T1000 (cell line): ENCODE data around the gene VOPP1.

Experiments used
- DNase-seq: peaks from one replicate; lab custom pipeline; 2025; ENCODE audit warnings: mixed read lengths; lab: John Stamatoyannopoulos, UW

The VOPP1 gene

GRCh38 chr7:55532150-55532917 lies 40.0 kb downstream of the VOPP1 start:
- DNase-seq = no peak

GRCh38 chr7:55531536-55531935 lies 40.8 kb downstream of the VOPP1 start:
- no peak for DNase-seq

- no peak for DNase-seq
Measured at GRCh38 chr7:55527307-55527706, 45.0 kb downstream of the VOPP1 start.

GRCh38 chr7:55526770-55527169 lies 45.5 kb downstream of the VOPP1 start:
- no peak for DNase-seq

DNA sequence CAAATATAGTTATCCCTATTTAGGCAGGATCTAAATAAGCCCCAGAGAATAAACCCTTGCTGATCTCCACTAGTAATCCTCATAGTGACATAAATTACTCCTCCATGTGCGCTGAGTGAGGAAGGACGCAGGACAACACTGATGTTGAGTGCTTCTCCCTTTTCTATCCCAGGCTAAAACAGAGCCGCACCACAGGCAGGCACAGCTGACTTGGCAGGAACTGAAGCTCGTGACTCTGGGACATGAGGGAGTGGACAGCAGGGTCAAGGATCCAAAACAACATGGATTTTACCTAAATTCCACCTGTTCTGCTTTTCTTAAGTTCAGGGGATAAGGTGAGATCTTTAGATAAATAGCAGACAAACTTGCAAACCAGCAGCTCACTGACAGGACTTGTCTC lies 46.0 kb downstream of the VOPP1 start:
- no peak for DNase-seq

- DNase-seq = no peak
Measured at GRCh38 chr7:55524558-55525310, 47.6 kb downstream of the VOPP1 start.

DNA sequence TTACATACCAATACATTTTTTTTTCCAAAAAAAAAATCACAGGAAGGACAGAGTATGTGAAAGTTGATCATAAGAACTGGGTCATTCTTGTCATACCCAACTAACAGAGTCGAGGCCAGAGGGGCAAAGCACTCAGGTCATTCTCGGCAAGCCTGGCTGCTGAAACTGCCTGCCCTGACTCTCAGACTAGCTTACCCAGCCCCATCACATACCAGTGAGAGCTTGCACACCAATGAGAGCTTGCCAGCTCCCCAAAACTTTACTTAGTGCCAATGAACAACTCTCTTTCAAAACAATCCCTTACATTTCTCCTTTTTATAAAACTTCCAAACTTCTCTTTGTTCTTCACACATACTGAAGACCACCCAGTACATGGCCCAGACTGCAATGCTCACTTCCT lies 48.9 kb downstream of the VOPP1 start:
- DNase-seq = no peak

DNA sequence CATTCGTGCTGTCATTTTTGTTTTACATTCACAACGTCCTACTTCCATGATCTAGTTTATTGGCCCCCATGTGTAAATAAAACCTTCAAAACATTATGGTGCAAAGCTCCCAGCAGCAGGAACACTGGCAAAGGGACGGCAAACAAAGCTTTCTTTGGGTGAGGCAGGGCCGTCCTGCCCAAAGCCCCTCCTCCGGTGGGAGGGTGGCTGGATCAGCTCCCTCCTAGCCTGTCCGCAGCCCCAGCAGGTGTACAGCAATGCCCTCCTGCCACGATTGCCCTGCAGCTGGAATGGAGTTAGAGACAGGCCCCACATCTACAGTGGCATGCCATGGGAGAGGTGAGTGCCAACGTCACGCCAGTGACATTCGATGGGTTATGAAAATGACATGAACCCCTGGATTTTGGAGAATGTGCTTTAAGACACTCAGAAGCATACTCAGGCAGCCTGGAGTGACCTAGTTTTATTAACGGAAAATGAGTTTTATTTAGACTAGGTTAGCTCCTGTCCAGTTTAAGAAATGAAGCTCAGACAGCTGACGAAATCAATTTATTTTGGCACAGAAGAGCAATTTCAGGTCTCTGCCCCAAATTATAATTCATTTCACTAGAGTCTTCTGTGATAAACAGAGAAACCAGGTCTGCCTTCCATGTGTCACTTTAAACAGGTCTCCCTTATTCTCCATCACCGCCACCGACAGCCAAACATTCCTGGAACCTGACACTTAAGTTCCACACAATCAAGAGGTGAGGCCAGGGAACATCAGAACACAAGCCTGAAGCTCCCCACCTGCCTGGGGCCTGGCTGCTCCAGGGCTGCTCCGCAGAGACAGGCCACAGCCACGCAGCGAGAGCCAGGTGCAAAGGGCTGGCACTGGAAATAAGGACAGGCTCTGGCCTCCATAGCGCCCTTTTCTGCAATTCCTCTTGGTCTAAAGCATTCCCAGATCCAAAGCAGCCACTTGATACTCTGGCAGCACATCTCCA lies 50.1 kb downstream of the VOPP1 start:
- no peak for DNase-seq

- no peak for DNase-seq
Measured at GRCh38 chr7:55521512-55521911, 50.8 kb downstream of the VOPP1 start.

- DNase-seq = no peak
Measured at GRCh38 chr7:55520426-55521140, 51.7 kb downstream of the VOPP1 start.

DNA sequence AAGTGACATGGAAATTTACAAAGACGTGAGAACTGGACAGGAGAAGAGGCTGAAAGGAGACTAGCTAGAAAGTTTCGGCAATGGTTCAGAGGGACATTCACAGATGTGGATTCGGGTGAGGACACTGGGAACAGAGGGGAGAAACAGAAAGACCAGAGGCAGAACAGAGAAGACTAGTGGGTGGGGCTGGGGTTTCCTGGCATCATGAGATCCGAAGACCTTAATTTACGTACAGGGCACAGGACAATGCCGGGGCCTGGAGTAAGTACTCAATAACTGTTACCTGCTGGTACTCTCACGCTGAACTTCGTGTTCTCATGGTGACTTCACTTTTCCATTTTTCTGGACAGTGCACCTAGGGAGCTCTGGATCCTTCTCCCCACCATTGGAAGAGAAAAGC lies 53.5 kb downstream of the VOPP1 start:
- no peak for DNase-seq

GRCh38 chr7:55517936-55518689 lies 54.2 kb downstream of the VOPP1 start:
- DNase-seq = no peak

GRCh38 chr7:55517191-55517633 lies 55.1 kb downstream of the VOPP1 start:
- DNase-seq = no peak

GRCh38 chr7:55516409-55516808 lies 55.9 kb downstream of the VOPP1 start:
- no peak for DNase-seq

GRCh38 chr7:55515569-55516279 lies 56.6 kb downstream of the VOPP1 start:
- no peak for DNase-seq

DNA sequence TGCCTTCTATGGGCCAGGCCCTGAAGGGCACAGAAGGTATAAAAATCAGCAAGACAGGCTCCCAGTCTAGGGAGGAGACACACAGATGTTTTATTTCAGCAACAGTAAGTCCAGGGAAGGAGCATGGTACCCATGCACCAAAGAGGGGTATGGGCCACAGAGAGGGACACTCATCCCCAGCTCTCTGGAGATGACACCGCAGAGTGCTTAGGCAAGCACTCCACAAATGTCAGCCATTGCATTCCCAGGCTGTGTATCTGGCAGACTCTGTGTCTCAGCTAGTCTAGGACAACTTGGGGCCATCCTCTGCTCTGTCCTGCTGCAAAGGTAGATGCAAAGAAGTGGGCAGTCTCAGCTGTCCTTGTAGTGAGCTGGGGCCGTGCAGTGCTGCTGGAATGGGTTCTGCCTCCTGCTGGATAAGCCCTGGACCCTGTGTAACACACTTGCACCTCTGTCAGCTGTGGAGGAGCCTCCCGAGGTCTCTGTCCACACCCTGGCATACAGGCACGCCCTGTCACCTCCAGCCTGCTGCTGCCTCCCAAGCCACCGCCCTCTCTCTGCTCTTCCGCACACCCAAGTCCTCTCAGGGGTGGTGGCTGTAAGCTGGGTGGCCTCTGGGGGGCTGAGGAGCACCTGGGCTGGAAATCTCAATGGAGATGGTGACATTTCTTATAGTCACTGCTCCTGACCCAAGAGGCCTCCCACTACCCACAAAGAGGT lies 57.6 kb downstream of the VOPP1 start:
- DNase-seq = no peak

- no peak for DNase-seq
Measured at GRCh38 chr7:55513868-55514267, 58.4 kb downstream of the VOPP1 start.

DNA sequence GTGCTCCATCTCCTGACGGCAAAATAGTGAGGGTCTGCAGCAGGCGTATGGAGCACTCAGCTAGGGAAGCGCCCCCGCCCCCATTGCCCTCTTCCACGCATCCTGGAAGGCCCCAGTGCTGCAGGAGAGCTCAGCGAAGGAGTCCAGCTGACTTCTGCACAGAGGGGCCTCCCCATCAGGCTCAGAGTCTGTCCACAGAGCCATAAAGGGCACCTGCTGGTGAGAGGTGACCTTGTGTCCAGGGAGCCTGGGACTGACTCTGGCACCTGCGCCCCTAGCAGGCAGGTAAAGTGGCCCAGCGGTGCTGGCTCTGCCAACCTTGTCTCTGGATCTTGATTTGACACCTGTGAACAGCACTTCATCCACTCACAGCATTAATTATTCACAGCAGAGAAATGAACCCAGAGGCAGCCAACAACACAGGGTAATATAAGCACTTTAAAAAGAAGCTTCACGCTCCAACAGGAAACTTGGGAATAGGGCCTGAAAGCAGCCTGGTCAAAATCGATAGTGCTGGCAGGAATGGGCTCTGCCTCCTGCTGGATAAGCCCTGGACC lies 59.6 kb downstream of the VOPP1 start:
- DNase-seq = no peak

- no peak for DNase-seq
Measured at GRCh38 chr7:55510621-55511020, 61.7 kb downstream of the VOPP1 start.
